GM18907 (cell line): ENCODE results near the gene GAA.

Experiments
- ATAC-seq: cut with Tn5 transposase; IDR thresholded peaks from one replicate; pipeline ENCODE4 v1.9.1; 2021; ENCODE audit warnings: mild to moderate bottlenecking, moderate library complexity; ENCODE audit not compliant: unreplicated experiment

GAA gene

DNA sequence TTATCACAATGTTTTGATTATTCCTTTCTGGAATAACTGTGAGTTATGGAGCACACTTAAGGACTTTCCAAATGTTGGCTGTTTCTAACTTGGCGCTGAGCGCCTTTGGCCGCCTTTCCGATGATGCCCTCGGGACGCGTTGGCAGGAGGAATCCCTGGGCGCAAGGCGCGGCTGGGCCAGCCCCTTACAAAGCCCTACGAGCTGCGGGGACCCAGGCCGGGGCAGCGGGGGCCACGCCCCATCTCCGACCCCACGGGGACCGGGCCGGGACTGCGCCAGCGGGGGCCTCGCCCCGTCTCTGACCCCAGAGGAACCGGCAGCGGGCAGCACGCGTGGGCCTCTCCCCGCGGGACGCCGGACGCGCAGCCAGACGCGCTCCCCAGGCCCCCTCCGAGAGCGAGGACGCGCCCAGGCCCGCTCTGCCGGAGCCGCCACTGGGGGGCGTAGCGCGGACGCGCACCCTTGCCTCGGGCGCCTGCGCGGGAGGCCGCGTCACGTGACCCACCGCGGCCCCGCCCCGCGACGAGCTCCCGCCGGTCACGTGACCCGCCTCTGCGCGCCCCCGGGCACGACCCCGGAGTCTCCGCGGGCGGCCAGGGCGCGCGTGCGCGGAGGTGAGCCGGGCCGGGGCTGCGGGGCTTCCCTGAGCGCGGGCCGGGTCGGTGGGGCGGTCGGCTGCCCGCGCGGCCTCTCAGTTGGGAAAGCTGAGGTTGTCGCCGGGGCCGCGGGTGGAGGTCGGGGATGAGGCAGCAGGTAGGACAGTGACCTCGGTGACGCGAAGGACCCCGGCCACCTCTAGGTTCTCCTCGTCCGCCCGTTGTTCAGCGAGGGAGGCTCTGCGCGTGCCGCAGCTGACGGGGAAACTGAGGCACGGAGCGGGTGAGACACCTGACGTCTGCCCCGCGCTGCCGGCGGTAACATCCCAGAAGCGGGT, at the start of gene GAA:
Gene GAA, plus strand, starts transcription at position 571 of the 935 bp plus-strand sequence. CDS start 3,006 bp downstream, outside the sequence.
- ATAC-seq, result peak; percentile 69

- no peak for ATAC-seq
Observed at GRCh38 chr17:80051681-80052080, 49.7 kb upstream of the GAA start.

DNA sequence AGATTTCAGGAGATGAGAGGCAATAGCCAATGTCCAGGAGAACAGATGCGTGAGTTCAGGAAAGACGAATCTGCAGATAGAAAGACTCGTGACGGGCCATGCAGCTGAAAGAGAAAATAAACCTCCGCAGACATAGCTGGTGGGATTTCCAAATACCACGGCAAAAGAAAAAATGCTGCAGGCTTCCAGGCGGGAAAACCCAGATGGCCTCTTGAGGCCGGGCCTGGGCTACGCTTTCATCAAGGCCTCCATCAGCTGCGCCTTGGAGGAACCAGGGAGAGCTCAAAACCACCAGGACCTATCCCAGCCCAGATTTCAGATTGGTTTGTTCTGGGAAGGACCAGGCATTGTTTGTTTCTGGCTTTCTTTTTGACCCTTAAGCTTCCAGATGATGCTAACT, 48.3 kb upstream of the GAA start:
- ATAC-seq, result no peak

- ATAC-seq, result no peak
Observed at GRCh38 chr17:80055597-80055996, 45.8 kb upstream of the GAA start.

- ATAC-seq, result no peak
Observed at GRCh38 chr17:80058311-80058955, 42.9 kb upstream of the GAA start.

GRCh38 chr17:80060644-80061043, 40.7 kb upstream of the GAA start:
- ATAC-seq, result no peak

DNA sequence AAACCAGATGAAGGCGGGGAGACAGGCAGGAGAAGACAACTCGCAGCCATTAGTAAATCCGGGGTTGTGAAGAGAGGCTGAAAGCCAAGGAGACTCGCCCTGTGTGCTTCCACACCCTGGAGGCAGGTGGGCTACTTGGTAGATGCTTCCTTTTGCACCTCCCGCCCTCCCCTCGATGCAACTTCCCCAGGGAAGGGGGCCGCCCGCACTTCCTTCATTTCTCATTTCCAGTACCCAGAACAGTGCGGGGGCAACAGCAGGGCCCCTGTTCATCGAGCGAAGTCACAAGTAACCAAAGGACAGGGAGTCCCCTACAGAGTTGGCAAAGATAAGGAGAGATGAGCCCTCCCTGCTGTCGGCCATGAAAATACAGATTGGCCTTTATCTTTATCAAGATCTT, 40.0 kb upstream of the GAA start:
- ATAC-seq, result no peak

DNA sequence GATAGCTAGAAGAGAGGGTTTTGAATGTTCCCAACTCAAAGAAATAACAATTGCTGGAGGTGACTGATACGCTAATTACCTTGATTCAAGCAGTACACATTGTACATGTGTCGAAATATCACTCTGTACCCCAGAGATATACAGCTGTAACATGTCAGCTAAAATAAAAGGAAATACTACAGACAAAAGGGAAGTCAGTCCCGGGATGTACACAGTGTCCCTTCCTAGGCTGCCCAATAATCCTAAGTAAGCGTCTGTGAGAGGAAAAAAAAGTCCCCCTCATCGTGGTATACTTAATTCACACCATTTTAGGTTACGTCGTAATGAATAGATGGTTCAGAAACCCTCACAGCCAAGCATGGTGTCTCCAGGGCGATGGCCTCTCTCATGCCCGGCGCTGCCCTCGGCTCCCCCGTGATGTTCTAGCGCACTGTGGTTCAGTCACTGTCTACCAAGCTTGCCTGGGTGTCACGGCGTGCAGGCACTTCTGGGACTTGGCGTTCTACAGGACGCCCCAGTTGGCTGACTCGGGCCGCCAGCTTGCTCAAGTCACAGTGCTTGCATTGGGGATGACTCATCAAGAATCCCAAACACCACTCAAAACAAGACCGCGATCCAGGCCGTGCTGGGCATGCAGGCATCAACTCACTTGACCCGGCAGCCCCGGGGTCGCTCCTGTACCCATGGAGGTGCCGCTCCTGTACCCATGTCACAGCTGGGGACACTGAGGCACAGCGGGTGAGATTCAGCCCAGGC, 37.4 kb upstream of the GAA start:
- no peak for ATAC-seq

DNA sequence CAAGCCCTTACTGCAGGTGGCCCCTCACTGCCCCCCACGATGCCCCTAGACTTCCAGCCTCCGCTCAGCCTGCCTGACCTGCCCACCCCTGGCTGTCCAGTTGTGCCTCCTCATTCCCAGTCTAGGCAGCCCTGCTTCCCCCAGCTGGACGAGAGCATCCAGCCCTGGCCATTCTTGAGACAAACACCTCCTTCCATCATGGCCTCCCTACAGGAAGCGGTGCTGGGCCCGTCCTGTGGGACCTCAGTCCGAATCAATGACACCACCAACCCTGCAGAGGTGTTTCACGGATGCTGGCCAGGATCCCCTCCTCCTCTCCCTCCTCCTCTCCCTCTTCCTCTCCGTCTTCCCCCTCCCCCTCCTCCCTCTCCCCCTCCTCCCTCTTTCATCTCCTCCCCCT, 36.7 kb upstream of the GAA start:
- ATAC-seq, result no peak

- ATAC-seq, result no peak
Observed at GRCh38 chr17:80065478-80066170, 35.8 kb upstream of the GAA start.

- no peak for ATAC-seq
Observed at GRCh38 chr17:80067393-80067986, 33.9 kb upstream of the GAA start.

GRCh38 chr17:80068301-80069222, 32.8 kb upstream of the GAA start:
- ATAC-seq, result no peak

GRCh38 chr17:80070375-80071115, 30.8 kb upstream of the GAA start:
- no peak for ATAC-seq

DNA sequence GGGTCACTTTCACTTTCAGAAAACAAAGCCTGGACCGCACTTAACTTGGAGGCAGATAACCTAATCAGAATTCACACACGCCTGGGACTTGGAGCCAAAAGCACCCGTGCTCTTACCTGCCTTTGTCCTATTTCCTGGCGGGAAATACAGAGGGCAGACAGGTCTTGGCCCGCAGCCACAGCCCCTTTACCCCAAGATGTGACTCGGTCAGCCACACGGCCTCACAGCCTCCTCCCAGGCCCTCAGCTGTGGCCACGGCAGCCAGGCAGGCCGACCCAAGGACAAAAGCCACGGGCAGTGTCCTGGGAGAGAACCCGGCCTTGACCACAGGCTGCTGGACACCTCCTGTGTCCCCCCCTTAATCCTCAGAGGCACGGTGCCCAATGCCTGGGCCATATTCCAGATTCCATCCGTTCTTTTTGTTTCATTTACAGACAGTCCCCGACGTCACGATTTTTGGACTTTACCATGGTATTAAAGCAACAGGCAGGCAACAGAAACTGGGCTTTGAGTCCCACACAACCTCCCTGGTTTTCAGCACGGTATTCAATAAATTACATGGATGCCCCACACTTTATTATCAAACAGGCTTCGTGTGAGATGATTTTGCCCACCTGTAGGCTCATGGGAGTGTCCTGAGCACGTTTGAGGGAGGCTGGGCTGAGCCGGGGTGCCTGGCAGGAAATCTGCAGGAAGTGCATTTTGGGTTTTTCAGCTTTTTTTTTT, 30.1 kb upstream of the GAA start:
- ATAC-seq, result no peak

- ATAC-seq, result no peak
Observed at GRCh38 chr17:80072410-80072809, 29.0 kb upstream of the GAA start.

- no peak for ATAC-seq
Observed at GRCh38 chr17:80080081-80080480, 21.3 kb upstream of the GAA start.

DNA sequence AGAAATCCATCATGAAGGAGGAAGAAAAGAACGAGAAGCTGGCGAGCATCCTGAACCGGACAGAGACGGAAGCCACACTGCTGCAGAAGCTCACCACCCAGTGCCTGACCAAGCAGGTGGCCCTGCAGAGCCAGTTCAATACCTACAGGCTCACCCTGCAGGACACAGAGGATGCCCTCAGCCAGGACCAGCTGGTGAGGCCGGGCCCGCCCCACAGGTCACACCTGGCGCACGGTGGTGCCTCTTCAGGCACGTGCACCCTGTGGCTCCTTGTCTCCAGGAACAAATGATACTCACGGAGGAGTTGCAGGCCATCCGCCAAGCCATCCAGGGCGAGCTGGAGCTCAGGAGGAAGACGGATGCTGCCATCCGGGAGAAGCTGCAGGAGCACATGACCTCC, 19.8 kb upstream of the GAA start:
- ATAC-seq, result no peak
